HG03025 (cell line): ENCODE measurements around the gene GPR135.

Source experiments
- ATAC-seq: cut with Tn5 transposase; IDR thresholded peaks from one replicate; pipeline ENCODE4 v1.9.1; 2021; ENCODE audit warnings: mild to moderate bottlenecking, moderate library complexity; ENCODE audit not compliant: unreplicated experiment, low FRiP score

The GPR135 gene

DNA sequence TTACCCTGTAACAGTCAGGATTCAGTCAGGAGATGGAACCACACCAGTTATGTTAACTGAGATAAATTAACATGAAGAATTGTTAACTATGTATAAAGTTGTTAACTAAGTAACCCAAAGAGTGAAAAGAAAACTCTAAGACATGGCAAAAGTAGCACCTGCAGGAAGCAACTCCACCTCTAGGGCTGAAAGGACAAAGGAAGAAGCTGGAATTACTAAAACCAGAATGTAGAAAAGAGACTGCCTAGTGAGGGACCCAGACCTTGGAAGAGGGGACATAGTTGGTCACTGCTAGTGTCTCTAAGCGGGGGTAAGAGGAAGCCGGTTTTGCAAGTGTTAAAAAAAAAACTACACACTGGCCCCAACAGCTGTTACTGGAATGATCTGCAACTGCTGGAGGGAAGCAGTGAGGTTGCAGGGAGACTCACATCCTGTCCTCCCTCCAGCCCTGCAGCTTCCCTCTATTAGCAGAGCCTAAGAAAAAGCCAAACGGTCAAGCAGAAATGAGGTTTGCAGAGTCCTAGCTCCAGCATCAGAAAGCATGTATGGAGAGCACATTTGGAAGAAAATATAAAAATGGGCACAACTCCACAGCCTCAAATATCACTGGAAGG is 39.8 kb downstream of the GPR135 start:
- no peak for ATAC-seq

- no peak for ATAC-seq
Observed at GRCh38 chr14:59424341-59425071, 40.7 kb downstream of the GPR135 start.

DNA sequence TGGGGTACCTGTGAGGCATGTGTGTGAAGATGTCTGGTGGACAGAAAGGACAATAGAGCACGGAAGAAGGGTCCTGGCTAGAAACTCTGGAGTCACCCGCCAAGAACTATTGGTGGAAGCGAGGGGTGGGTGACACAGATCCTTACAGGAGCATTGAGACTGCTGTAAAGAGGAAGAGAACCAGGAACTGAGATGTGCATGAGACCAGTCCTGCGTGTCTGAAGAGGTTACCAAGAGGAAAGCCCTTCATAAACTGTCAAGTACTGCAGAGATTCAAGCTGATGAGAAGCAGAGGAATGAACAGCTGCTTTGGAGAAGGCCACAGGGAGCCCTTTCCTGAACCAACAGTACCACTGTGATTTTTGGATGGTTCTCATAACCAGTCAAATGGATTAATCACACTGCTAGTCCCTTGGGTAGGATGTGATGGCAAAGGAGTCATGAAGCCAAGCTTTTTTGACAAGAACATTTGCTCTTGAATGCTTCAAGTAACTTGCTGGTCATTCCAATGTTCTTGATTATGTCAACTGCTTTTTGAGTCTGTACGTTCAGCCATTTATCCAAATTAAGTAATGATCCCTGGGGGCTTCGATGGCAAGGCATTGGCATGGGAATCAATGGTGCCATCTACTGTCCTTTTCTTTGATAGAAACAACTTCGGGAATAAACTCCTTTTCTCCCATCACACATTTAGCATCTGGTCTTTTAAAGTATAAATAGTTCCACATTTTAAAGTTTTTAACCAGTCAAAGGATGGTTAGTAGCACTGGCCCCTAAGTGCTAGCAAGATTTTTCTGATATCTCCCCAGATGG is 42.9 kb downstream of the GPR135 start:
- ATAC-seq = no peak

- no peak for ATAC-seq
Observed at GRCh38 chr14:59419303-59419702, 45.9 kb downstream of the GPR135 start.

DNA sequence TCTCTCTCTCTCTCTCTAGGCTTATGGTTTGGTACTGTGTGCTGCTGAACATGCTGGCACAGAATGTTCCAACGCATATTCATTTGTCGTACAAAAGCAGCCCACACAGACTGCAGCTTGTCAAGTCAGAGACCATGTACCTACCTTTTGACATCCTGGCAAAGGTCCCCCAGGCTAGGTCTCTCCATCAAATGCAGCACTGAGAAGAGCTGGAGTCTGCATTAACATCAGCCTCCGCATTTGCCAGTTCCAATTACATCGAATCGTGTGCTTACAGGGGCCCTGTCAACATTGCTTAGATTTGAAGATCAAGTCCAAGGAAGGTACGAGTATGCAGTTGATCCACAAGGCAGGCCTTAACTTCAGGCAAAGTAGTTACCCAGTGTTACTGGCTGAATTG is 47.9 kb downstream of the GPR135 start:
- ATAC-seq = no peak

DNA sequence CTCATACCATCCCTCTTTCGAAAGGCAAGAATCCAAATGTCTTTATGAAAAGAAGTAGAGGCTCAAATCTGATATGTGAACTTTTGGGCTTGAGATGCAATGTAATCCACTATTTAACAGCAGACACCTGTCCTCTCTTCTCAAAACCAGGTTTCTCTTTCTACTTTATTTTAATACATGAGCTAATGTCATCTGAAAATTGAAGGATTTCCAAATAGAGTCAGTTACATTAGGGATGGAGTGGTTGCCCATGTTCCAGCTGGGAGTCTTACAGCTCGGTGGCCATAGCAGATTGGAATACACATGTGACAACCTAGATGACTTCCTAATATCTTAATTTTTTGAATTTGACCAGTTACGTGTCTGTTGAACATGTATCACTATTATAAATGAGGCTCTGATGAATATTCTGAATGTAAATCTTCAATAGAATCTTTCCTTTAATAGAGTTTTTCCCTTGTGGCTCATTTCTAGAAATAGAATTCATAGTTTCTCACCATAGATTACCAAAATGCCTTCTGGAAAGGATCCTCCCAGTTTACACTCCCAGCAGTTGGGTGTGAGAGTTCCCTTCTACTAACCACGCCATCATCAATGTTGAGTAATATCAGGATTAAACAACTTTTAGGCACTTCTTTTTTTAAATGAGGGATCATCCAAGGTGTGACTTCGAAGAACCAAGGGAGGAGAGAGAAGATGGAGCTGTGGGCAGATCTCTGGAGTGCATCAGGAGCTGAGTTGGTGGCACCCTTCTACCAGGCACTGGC is 49.2 kb downstream of the GPR135 start:
- ATAC-seq = no peak
